Measurements from ENCODE around the gene WWOX. TPM values are rescaled to one million over a fixed set of nuclear protein-coding genes. Genes with fewer than 3 reads are reported as not detected.

The WWOX gene
- polyA plus RNA-seq, 1 donor from 2014 or later, result 25.6 TPM

GRCh38 chr16:78862022-78862421, 762.6 kb downstream of the WWOX start (continued):
- no peak for TF ChIP-seq CTCF (IDR thresholded peaks at IDR 0.05; ENCODE audit: poor library complexity, severe bottlenecking)
- TF ChIP-seq POLR2AphosphoS5 (IDR thresholded peaks at IDR 0.05), result no peak
- TF ChIP-seq MXI1 (conservative IDR thresholded peaks at IDR 0.05; ENCODE audit: poor library complexity, severe bottlenecking), result no peak
- no peak for TF ChIP-seq TAF1 (IDR thresholded peaks at IDR 0.05; ENCODE audit: low read depth)

- no peak overlapping the region for H2AFZ ChIP-seq (ENCODE audit: low read depth, low read length)
- H3K9me3 ChIP-seq (ENCODE audit: low read length), result no peaks in the 10 kb centered on the region
- no peak overlapping the region for H3K27ac ChIP-seq (ENCODE audit: low read length)
Observed at GRCh38 chr16:78866521-78866920, 767.1 kb downstream of the WWOX start.

More at GRCh38 chr16:78866521-78866920, 767.1 kb downstream of the WWOX start:
- H4K20me1 ChIP-seq (ENCODE audit: insufficient read depth), result no peaks in the 10 kb centered on the region
- no peaks in the 10 kb centered on the region for H3F3A ChIP-seq (ENCODE audit: insufficient read depth, low read length, poor library complexity, severe bottlenecking)
- no peaks in the 10 kb centered on the region for H3K27me3 ChIP-seq (ENCODE audit: insufficient read depth, low read depth, low read length)
- H3K79me2 ChIP-seq (replicated peaks; ENCODE audit: insufficient read depth, low read length), result no peaks in the 10 kb centered on the region
- no peak overlapping the region for H3K4me2 ChIP-seq (ENCODE audit: low read length)
- H3K9me2 ChIP-seq (ENCODE audit: insufficient read depth, low read length), result no peaks in the 10 kb centered on the region
- H3K9ac ChIP-seq (ENCODE audit: low read length), result no peak overlapping the region
- H3K36me3 ChIP-seq (ENCODE audit: insufficient read depth, low read length), result no peaks in the 10 kb centered on the region
- TF ChIP-seq CTCF (IDR thresholded peaks at IDR 0.05; ENCODE audit: poor library complexity, severe bottlenecking) (no peak), REST (IDR thresholded peaks at IDR 0.05; ENCODE audit: borderline replicate concordance) (no peak), SMC3 (conservative IDR thresholded peaks at IDR 0.05; ENCODE audit: poor library complexity) (no peak), POLR2AphosphoS5 (IDR thresholded peaks at IDR 0.05) (no peak), EZH2 (IDR thresholded peaks at IDR 0.05; ENCODE audit: borderline replicate concordance, insufficient read depth, low read length, poor library complexity, severe bottlenecking) (no peak), TAF1 (IDR thresholded peaks at IDR 0.05; ENCODE audit: low read depth) (no peak), RAD21 (conservative IDR thresholded peaks at IDR 0.05) (no peak), EP300 (conservative IDR thresholded peaks at IDR 0.05; ENCODE audit: poor library complexity, severe bottlenecking) (no peak), MXI1 (conservative IDR thresholded peaks at IDR 0.05; ENCODE audit: poor library complexity, severe bottlenecking) (no peak)
- H3K4me3 ChIP-seq (ENCODE audit: low read length), result no peak overlapping the region

Data from neural cell (in vitro differentiated cells).